GM12878 (cell line): ENCODE results near the gene CCDC150. TPM values are rescaled to one million over a fixed set of nuclear protein-coding genes. Genes with fewer than 3 reads are reported as not detected.

ENCODE experiments used
- ATAC-seq: fragments of 200-7000 bp; cut with Tn5 transposase; 3 replicates; pipeline ENCODE4 v1.9.1; 2020; ENCODE audit warnings: mild to moderate bottlenecking, moderate library complexity
- BruUV-seq: library from RNA; stranded (reverse); fragments of 400-500 nt; replicated peaks from 2 replicates; lab custom pipeline; 2021; lab: Mats Ljungman, UMichigan
- CTCF ChIA-PET: fragments of 300-600 bp; sonication (Branson Sonifier 250); formaldehyde crosslinking; extraction: SDS; loops from one replicate; lab custom pipeline; 2021; ENCODE audit warnings: inconsistent platforms; lab: Yijun Ruan, JAX
- POLR2A ChIA-PET: fragments of 350-600 bp; formaldehyde crosslinking; extraction: SDS; loops from one replicate; lab custom pipeline; 2021; ENCODE audit warnings: inconsistent platforms; lab: Charles Lee
- RAD21 ChIA-PET: fragments of 300-600 bp; sonication (Branson Sonifier 250); formaldehyde crosslinking; loops from one replicate; lab custom pipeline; 2023; ENCODE audit warnings: antibody characterized with exemption; ENCODE audit not compliant: unreplicated experiment; lab: Charles Lee
- SMC1A ChIA-PET: fragments of 300-600 bp; sonication (Branson Sonifier 250); formaldehyde crosslinking; loops from one replicate; lab custom pipeline; 2023; ENCODE audit not compliant: unreplicated experiment, uncharacterized antibody; lab: Charles Lee
- DNase-seq: peaks from one replicate; pipeline ENCODE4 v3.0.0-alpha.2; 2011; ENCODE audit warnings: low read depth, low spot score
- FAIRE-seq: peaks from 3 replicates; lab custom pipeline; 2011; peaks lifted over from hg19 to GRCh38; lab: Jason Lieb, UNC
- H2AFZ ChIP-seq: 2 replicates; pipeline ENCODE4 v1.6.0; 2011; ENCODE audit warnings: low read depth, low read length, control low read depth; ENCODE audit not compliant: control insufficient read depth
- H3K27ac ChIP-seq: 2 replicates; pipeline ENCODE4 v1.5.1; 2011; ENCODE audit warnings: control low read depth; ENCODE audit not compliant: control insufficient read depth, insufficient read depth
- H3K27me3 ChIP-seq, 2 experiments: replicated peaks in 1 of 2; 2 replicates each; pipeline versions ENCODE4 v1.6.0 to v1.6.1; 2011; ENCODE audit warnings: low read length in 1 of 2; ENCODE audit not compliant: control insufficient read depth in 2 of 2, insufficient read depth in 2 of 2
- H3K36me3 ChIP-seq, 2 experiments: 2 replicates each; pipeline ENCODE4 v1.5.1; 2011; ENCODE audit warnings: low read length in 1 of 2; ENCODE audit not compliant: control insufficient read depth in 2 of 2, insufficient read depth in 2 of 2
- H3K4me1 ChIP-seq: 2 replicates; pipeline ENCODE4 v1.6.1; 2011; ENCODE audit warnings: mild to moderate bottlenecking, low read length, moderate library complexity, mixed read lengths; ENCODE audit not compliant: control insufficient read depth, insufficient read depth
- H3K4me2 ChIP-seq: 2 replicates; pipeline ENCODE4 v1.6.0; 2011; ENCODE audit warnings: control low read depth; ENCODE audit not compliant: control insufficient read depth, insufficient read depth
- H3K4me3 ChIP-seq: fragments of 200-600 bp; sonication (generic); 2 replicates; pipeline ENCODE4 v1.5.1; 2016
- H3K79me2 ChIP-seq: 2 replicates; pipeline ENCODE4 v1.6.0; 2011; ENCODE audit warnings: low read length; ENCODE audit not compliant: control insufficient read depth, insufficient read depth
- H3K9ac ChIP-seq: 2 replicates; pipeline ENCODE4 v1.8.0; 2011; ENCODE audit warnings: low read length, control low read depth, mixed read lengths; ENCODE audit not compliant: control insufficient read depth, insufficient read depth
- H3K9me3 ChIP-seq: replicated peaks from 3 replicates; pipeline ENCODE4 v1.5.1; 2011; ENCODE audit warnings: mild to moderate bottlenecking, low read length; ENCODE audit not compliant: control insufficient read depth, insufficient read depth
- H4K20me1 ChIP-seq: 2 replicates; pipeline ENCODE4 v1.6.0; 2011; ENCODE audit not compliant: control insufficient read depth, insufficient read depth
- BRCA1 ChIP-seq: IDR thresholded peaks from 2 replicates; pipeline ENCODE4 v1.6.1; 2011; ENCODE audit warnings: low read depth, low read length, improper control_type of control experiment
- CREB1 ChIP-seq: IDR thresholded peaks from 2 replicates; pipeline ENCODE4 v1.6.1; 2012; ENCODE audit warnings: low read depth, mild to moderate bottlenecking, inconsistent platforms
- EED ChIP-seq: sonication (generic); IDR thresholded peaks from 2 replicates; pipeline ENCODE4 v1.6.1; 2016; ENCODE audit warnings: antibody characterized with exemption, low read depth
- GATAD2B ChIP-seq: fragments of 450-650 bp; conservative IDR thresholded peaks from 2 replicates; pipeline ENCODE4 v1.6.1; 2017; ENCODE audit warnings: low read depth, mild to moderate bottlenecking, moderate library complexity
- HDAC2 ChIP-seq: fragments of 200-600 bp; sonication (generic); IDR thresholded peaks from 2 replicates; pipeline ENCODE4 v1.6.1; 2017
- IKZF1 ChIP-seq: fragments of 450-650 bp; conservative IDR thresholded peaks from 2 replicates; pipeline ENCODE4 v1.6.1; 2017; ENCODE audit warnings: antibody characterized with exemption, mild to moderate bottlenecking
- RAD21 ChIP-seq: IDR thresholded peaks from 2 replicates; pipeline ENCODE4 v1.6.1; 2011; ENCODE audit warnings: mild to moderate bottlenecking, low read depth, low read length, moderate library complexity; ENCODE audit not compliant: insufficient read depth
- RUNX3 ChIP-seq: IDR thresholded peaks from 2 replicates; pipeline ENCODE4 v1.6.1; 2012; ENCODE audit warnings: low read length, inconsistent platforms
- WGBS: methylation state at CpG from one replicate; pipeline ENCODE4 v1.1.6; 2016; ENCODE audit warnings: low lambda C conversion rate; ENCODE audit not compliant: insufficient replicate concordance, insufficient coverage; ENCODE audit errors: missing lambda C conversion rate; 5-methylcytosine and 5-hydroxymethylcytosine counted together
- in situ Hi-C: fragments of 300-500 bp; cut with MboI; formaldehyde crosslinking; loops from 9 replicates; pipeline ENCODE4 v1.14.3; 2018; ENCODE audit warnings: mixed read lengths
- intact Hi-C: fragments of 100-400 bp; cut with micrococcal nuclease; formaldehyde crosslinking; loops from one replicate; pipeline ENCODE4 v1.14.2; 2022; ENCODE audit not compliant: unreplicated experiment
- polyA plus RNA-seq, 11 experiments: library from polyadenylated mRNA; depleted of rRNA in 4 of 11; unstranded in 6 of 11; stranded (reverse) in 5 of 11; fragments of >200 nt; fragmentation: Nextera tagmentation in 4 of 11; fragmentation: Illumina TruSeq in 1 of 11; extraction: Ambion mirVana in 4 of 11; extraction: Trizol in 1 of 11; gene quantifications; 1 replicate in 1 of 11; 2 replicates in 10 of 11; pipeline versions ENCODE4 v1.2.1 to v1.2.3, GENCODE V29; 2011 to 2016; ENCODE audit warnings: inconsistent platforms in 2 of 11, missing spikeins in 2 of 11, low read depth in 1 of 11
- total RNA-seq, 4 experiments: library from RNA; depleted of rRNA in 3 of 4; stranded (reverse); fragments of >200 nt in 3 of 4; fragmentation: Illumina TruSeq in 1 of 4; extraction: Trizol in 1 of 4; gene quantifications; 2 replicates each; pipeline versions ENCODE4 v1.2.1 to v1.2.3, GENCODE V29; 2013 to 2021

Gene CCDC150
- total and polyA plus RNA-seq, 10 of the 15 experiments (the other 5 are each of a cell fraction or from before 2014, with no cell fraction given), result 11.6 to 27.7 (median 19.6) TPM

GRCh38 chr2:196592331-196592910, 47.1 kb upstream of the CCDC150 start:
- no peak overlapping the region for H3K27ac ChIP-seq
- H3K4me3 ChIP-seq, result peak overlapping the region; percentile 85; the same call in 1 of the 2 replicates
- DNase-seq (no peak), ATAC-seq (peak; percentile 20; the same call in 2 of the 3 replicates), FAIRE-seq (no peak)
- RAD21 ChIA-PET, result no interaction called here
- no peaks in the 10 kb centered on the region for H4K20me1 ChIP-seq
- intact Hi-C loops, result no loop called here
- no TSS peak for BruUV-seq
- CTCF ChIA-PET, result interaction anchor here (0.6 to 1.9 kb wide), 4 partner anchors 46 to 188 kb away, joined by 3 to 4 read pairs (median 4); no protein-coding TSS in a partner anchor
- no peaks in the 10 kb centered on the region for H3K9me3 ChIP-seq
- no peaks in the 10 kb centered on the region for H3K36me3 ChIP-seq
- POLR2A ChIA-PET, result no interaction called here
- peak overlapping the region; percentile 85; the same call in 1 of the 2 replicates for H3K4me2 ChIP-seq
- in situ Hi-C loops, result no loop called here
- no peak for TF ChIP-seq BRCA1
- 0 out of 2 replicates have a peak, but pooled peaks have one; percentile 18 for TF ChIP-seq CREB1
- 0 out of 2 replicates have a peak, but pooled peaks have one; percentile 32 for TF ChIP-seq EED
- no peaks in the 10 kb centered on the region for H3K79me2 ChIP-seq
- SMC1A ChIA-PET, result interaction anchor here (1.1 to 1.4 kb wide), 2 partner anchors 15 to 138 kb away, joined by 4 to 5 read pairs; no protein-coding TSS in a partner anchor
- no peak overlapping the region for H3K9ac ChIP-seq
- 2% methylated on average over 40 of the region's 48 CpGs for WGBS
- peaks cover 4 to 14% of the 10 kb centered on the region in 2 experiments for H3K27me3 ChIP-seq
- H3K4me1 ChIP-seq, result peaks cover 4% of the 10 kb centered on the region
- H2AFZ ChIP-seq, result peak overlapping the region; percentile 69

GRCh38 chr2:196592911-196593881, 46.3 kb upstream of the CCDC150 start, which contains the start of gene HECW2:
Gene HECW2, minus strand, starts transcription at chr2:196593554.
- H2AFZ ChIP-seq, result peak within 1 kb of the TSS; percentile 69
- no peaks in the 10 kb centered on the region for H3K36me3 ChIP-seq
- ChIA-PET RAD21 (no interaction called here), CTCF (interaction anchor here (0.6 to 1.9 kb wide), 3 partner anchors 46 to 140 kb away, joined by 3 to 4 read pairs (median 4); no protein-coding TSS in a partner anchor), SMC1A (interaction anchor here (1.1 kb wide), 1 partner anchor 139 kb away, joined by 5 read pairs; no protein-coding TSS in a partner anchor), POLR2A (no interaction called here)
- H4K20me1 ChIP-seq, result no peaks in the 10 kb centered on the region
- in situ Hi-C loops, result no loop called here
- DNase-seq, result no peak
- peak within 1 kb of the TSS; percentile 85 for H3K4me2 ChIP-seq
- peak within 1 kb of the TSS; percentile 20; the same call in 1 of the 2 replicates for H3K9ac ChIP-seq
- no peak within 1 kb of the TSS for H3K27ac ChIP-seq
- FAIRE-seq, result no peak
- peaks cover 4% of the 10 kb centered on the region for H3K4me1 ChIP-seq
- intact Hi-C loops, result no loop called here
- H3K9me3 ChIP-seq, result no peaks in the 10 kb centered on the region
- TF ChIP-seq RUNX3, result 0 out of 2 replicates have a peak, but pooled peaks have one; percentile 21
- 0 out of 2 replicates have a peak, but pooled peaks have one; percentile 34 for TF ChIP-seq GATAD2B
- TF ChIP-seq RAD21, result peak; percentile 35; the same call in 1 of the 2 replicates
- peak; percentile 22; the same call in 1 of the 2 replicates for TF ChIP-seq IKZF1
- TF ChIP-seq HDAC2, result no peak
- peak within 1 kb of the TSS; percentile 85; the same call in 1 of the 2 replicates for H3K4me3 ChIP-seq
- H3K27me3 ChIP-seq, result peaks cover 4 to 14% of the 10 kb centered on the region in 2 experiments
- H3K79me2 ChIP-seq, result no peaks in the 10 kb centered on the region
- ATAC-seq, result peak; percentile 83
- no TSS peak for BruUV-seq
- WGBS, result 5% methylated on average over 80 of the region's 125 CpGs
